HTERT RPE-1 (cell line): ENCODE results near the gene GLRX5.

Source experiments
- in situ Hi-C: fragments of 300-500 bp; cut with MboI; formaldehyde crosslinking; loops from 4 replicates; pipeline ENCODE4 v1.14.3; 2020; ENCODE audit warnings: low sequenced_read_pairs

GLRX5 gene

DNA sequence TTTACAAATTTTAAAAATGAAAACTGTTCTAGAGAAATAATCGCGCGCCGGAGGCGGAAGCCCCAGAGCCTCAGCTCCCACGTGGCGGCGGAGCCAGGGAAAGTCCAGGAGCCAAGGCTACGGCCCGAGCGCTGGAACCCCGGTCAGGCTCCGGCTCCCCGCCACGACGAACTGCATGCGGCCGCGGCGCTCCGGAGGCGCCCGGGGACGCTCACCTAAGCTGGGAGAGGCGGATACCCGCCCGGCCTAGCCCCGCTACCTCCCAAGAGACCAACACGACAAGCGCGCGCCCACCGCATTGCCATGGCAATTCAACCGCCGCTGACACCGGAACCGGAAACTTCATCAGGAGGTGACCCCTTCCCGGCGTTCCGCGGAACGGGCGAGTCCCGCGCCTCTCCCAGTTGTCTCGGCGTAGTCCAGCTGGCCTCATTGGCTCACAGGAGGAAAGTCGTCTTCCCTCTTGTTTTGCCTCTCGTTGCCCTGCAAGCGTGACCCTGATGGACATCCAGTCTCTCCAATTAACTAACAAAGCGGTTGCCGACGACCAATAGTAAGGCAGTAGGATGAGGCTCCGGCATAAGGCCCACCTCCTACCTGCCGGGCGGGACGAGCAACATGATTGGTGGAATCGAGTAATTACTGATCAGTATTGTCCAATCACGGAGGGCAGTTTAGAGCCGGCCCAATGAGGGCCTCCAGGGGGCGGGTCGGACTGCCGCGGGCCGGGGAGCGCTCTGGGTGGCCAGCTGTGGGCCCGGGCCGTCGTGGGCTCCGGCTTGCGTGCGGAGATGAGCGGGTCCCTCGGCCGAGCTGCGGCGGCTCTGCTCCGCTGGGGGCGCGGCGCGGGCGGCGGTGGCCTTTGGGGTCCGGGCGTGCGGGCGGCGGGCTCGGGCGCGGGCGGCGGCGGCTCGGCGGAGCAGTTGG is at the start of gene GLRX5:
Gene GLRX5, plus strand, starts transcription at position 752 of the 927 bp plus-strand sequence. Its CDS starts 40 bp downstream, at position 792.
- in situ Hi-C loops, result no loop called here

DNA sequence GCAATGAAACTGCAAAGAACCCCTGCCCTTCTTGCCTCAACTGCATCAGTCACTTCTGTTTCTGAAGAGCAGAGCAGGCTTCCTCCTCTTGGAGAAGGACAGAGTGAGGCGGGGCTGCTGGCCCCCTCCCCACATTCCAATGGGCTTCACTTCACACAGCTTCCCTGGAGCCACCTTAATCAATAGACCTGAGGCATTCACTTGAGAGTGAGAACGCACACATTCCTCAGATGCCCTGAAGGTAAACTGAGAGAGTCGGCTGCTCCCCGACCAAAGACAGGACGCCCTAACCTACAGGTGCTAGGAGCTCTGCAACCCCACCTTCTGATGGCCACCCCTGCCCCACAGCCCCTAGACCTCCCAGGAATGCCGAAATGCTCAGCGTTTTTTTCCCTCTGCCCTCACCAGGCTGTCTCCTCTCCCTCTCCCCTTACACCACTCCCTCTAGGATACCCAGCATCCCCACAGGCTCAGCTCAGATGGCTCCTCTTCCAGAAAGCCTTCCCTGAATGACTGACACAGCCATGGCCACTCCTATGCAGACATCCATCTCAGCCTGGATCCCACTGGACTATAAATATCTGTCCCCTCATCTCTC is 49.5 kb upstream of the GLRX5 start:
- in situ Hi-C loops, result no loop called here

- in situ Hi-C loops, result no loop called here
Measured at GRCh38 chr14:95486875-95487668, 47.8 kb upstream of the GLRX5 start.

GRCh38 chr14:95487669-95488084 is 47.2 kb upstream of the GLRX5 start:
- in situ Hi-C loops, result no loop called here

- in situ Hi-C loops, result no loop called here
Measured at GRCh38 chr14:95488376-95489213, 46.3 kb upstream of the GLRX5 start.

DNA sequence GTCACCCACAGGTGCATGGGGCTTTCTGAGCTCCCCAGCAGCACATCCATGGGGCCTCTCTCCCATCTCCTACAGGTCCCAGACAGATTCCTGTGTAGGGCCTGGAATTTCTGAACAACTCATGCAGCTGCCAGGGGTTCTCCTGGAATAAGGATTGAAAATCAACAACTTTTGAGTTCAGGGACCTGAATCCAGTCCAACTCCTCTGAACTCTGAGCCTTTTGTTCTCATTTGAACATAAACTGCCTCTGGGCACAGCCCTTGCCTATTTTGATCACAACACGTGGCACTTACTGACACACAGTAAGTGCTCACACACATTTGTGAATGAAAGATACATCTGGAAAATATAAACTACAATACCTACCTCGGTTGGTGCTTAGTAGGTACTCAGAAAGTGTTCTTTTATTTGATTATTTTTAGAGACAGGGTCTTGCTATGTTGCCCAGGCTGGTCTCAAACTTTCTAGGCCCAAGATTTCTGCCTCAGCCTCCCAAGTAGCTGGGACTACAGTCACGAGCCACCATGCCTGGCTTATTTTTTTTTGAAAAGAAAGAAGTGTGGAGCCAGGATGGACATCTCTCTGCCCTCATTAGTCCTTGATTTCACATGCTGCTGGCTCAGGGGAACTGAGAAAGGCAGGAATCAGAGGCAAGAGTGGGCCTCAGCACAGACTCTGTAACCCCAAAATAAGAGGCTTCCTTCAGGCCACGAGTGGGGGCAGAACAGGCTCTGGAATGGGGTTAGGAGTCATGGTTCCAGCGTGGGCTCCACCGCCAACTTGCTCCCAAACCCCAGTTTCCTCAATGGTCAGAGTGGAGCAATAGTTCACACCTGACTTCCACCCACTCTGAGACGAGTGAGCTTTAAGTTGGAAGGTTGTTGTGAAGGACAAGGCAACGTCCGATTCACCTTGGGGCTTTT is 45.4 kb upstream of the GLRX5 start:
- in situ Hi-C loops, result no loop called here

GRCh38 chr14:95490138-95490509 is 44.7 kb upstream of the GLRX5 start:
- in situ Hi-C loops, result no loop called here

- in situ Hi-C loops, result no loop called here
Measured at GRCh38 chr14:95490727-95491451, 44.0 kb upstream of the GLRX5 start.

GRCh38 chr14:95491936-95492608 is 42.8 kb upstream of the GLRX5 start:
- in situ Hi-C loops, result no loop called here

- in situ Hi-C loops, result no loop called here
Measured at GRCh38 chr14:95493503-95493902, 41.3 kb upstream of the GLRX5 start.

GRCh38 chr14:95493976-95494375 is 40.9 kb upstream of the GLRX5 start:
- in situ Hi-C loops, result no loop called here

DNA sequence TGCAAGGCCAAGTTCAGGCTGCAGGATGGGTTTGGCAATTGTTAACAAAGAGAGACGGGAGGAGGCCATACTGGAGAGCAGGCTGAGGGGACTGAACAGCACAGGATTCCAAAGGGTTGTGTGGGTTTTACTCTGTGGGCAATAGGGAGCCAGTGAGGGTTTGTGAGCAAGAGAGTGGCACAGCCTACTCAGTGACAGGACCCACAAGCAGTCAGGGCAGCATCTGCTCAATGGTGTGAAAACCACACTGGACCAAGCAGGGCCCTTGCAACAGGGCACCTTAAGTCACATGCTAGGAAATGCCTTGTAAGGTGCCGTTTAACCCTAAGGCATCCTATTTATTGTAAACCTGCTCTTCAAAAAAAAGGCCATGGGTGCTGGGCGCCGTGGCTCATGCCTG is 40.4 kb upstream of the GLRX5 start:
- in situ Hi-C loops, result no loop called here

DNA sequence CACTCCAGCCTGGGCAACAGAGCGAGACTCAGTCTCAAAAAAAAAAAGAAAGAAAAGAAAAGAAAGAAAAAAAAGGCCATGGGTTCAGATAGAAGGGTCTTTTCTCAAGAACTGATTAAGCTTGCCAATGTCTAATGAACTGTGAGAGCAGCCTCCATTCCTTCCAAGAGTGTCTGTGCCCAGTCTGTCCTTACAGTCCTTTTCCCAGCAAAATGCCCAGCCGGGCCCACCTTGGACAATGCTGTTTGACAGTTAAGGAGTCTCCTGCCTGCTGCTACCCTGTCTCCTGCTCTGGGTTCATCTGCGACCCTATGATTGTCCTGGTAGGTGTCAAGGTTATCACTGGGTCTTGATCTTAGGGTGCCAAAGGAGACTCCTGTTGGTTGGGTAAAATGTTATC is 39.8 kb upstream of the GLRX5 start:
- in situ Hi-C loops, result no loop called here

DNA sequence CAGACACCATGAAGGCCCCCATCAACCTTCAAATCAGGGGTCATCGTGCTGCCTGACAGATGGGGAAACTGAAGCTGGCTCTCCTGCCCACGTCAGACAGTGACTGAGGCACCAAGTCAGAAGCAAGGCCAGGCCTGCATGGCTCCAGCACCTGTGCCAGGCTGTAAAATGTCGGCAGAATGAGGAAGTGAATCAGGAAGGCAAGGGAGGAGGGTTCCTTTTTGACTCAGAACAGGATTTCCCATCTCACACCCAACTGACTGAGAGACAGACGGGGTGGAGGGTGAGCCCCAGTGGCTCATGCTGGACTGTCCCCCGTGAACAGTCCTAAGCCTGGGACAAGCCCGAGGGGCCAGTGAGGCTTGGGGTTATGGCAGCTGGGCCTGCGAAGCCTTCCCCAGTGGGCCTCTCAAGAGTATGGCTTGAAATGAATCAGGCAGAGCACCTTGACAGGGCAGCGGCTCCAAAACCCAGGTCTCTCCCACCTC is 39.3 kb upstream of the GLRX5 start:
- in situ Hi-C loops, result no loop called here

DNA sequence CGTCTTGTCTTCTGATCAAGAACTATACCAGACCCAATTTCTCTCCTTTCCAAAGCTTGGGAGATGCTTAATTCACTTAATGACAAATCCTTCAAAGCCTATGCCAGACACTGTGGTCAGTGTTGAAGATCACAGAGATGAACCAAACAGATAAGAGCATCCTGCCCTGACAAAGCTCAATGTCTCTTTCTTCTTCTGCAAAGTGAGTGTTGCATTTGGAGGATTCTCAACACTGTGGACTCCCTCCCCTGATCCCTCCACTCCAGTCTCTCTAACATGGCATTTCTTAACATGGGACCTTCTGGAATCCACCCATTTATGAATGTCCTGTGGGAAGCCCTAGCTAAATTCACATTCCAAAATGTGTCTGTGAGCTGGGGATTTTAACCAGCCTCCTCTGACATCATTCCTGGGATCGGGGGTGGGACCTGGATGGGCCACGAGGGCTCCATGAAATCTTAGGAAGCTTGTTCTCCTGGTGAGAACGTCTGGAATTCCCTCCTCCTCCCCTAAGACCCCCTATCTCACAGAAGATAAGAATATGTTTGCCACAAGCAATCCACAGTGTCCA is 38.7 kb upstream of the GLRX5 start:
- in situ Hi-C loops, result no loop called here

DNA sequence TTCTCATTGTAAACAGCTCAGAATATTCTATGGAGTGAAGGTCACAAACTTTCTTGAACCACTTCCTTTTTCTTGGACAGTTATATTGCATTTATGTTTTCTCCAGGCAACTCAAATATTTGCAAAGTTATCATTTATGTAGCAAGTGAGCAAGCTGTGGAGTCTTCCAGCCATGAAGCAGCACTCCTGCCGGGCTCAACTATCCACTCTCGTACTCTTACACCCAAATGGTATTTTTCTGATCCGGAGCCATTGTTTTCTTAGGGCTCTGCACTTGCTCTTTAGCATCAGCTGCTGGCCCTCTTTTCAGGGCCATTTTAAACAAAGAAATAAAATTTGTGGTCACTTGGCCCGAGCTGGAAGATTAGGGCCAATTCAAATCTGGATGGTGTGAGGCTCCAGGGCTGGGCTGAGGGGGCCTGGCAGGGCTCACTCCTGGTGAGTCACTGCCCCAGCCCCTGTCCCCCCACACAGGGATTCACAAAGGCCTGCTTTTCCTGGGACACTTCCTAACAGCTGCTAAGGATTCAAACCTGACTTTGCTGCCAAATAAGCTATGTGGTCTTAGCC is 38.1 kb upstream of the GLRX5 start:
- in situ Hi-C loops, result no loop called here

- in situ Hi-C loops, result no loop called here
Measured at GRCh38 chr14:95497561-95498011, 37.3 kb upstream of the GLRX5 start.
